PC-9 (cell line): ENCODE results near the gene TRPV5. TPM values are rescaled to one million over a fixed set of nuclear protein-coding genes. Genes with fewer than 3 reads are reported as not detected.

Source experiments
- BruUV-seq: library from RNA; stranded (reverse); fragments of 400-500 nt; replicated peaks from 2 replicates; lab custom pipeline; 2021; lab: Mats Ljungman, UMichigan
- CTCF ChIA-PET: fragments of 300-600 bp; sonication (Branson Sonifier 250); formaldehyde crosslinking; loops from one replicate; lab custom pipeline; 2022; ENCODE audit warnings: antibody characterized with exemption; lab: Charles Lee
- POLR2A ChIA-PET: fragments of 300-600 bp; sonication (Branson Sonifier 250); formaldehyde crosslinking; loops from one replicate; lab custom pipeline; 2022; ENCODE audit warnings: antibody characterized with exemption; ENCODE audit not compliant: unreplicated experiment; lab: Charles Lee
- DNase-seq, 2 experiments: peaks; one replicate each; pipeline versions ENCODE4 v3.0.0 to v3.0.0-alpha.2; 2015 to 2022; ENCODE audit warnings: mixed read lengths in 1 of 2
- H2AFZ ChIP-seq: fragments of 200-600 bp; sonication (generic); 2 replicates; pipeline ENCODE4 v1.8.1; 2017; ENCODE audit warnings: antibody characterized with exemption
- H3F3A ChIP-seq: fragments of 200-600 bp; sonication (generic); 2 replicates; pipeline ENCODE4 v1.8.1; 2017; ENCODE audit warnings: antibody characterized with exemption, mild to moderate bottlenecking, low read depth; ENCODE audit not compliant: insufficient read depth
- H3K27ac ChIP-seq: fragments of 200-600 bp; sonication (generic); 2 replicates; pipeline ENCODE4 v1.6.1; 2016; ENCODE audit warnings: mixed run types
- H3K27me3 ChIP-seq: fragments of 200-600 bp; sonication (generic); 2 replicates; pipeline ENCODE4 v1.6.1; 2016; ENCODE audit warnings: low read depth, mixed run types; ENCODE audit not compliant: insufficient read depth
- H3K36me3 ChIP-seq: fragments of 200-600 bp; sonication (generic); 2 replicates; pipeline ENCODE4 v1.6.1; 2016; ENCODE audit warnings: low read depth, mixed run types
- H3K4me1 ChIP-seq: fragments of 200-600 bp; sonication (generic); replicated peaks from 2 replicates; pipeline ENCODE4 v1.6.1; 2016; ENCODE audit warnings: mixed run types; ENCODE audit not compliant: insufficient read depth
- H3K4me2 ChIP-seq: fragments of 200-600 bp; sonication (generic); 2 replicates; pipeline ENCODE4 v1.6.1; 2017; ENCODE audit warnings: mixed run types
- H3K4me3 ChIP-seq: fragments of 200-600 bp; sonication (generic); 2 replicates; pipeline ENCODE4 v1.6.1; 2016; ENCODE audit warnings: mixed run types
- H3K79me2 ChIP-seq: fragments of 200-600 bp; sonication (generic); 2 replicates; pipeline ENCODE4 v1.6.1; 2017; ENCODE audit warnings: low read depth, mixed run types
- H3K9me2 ChIP-seq: fragments of 200-600 bp; sonication (generic); 2 replicates; pipeline ENCODE4 v1.8.1; 2017; ENCODE audit warnings: mild to moderate bottlenecking; ENCODE audit not compliant: insufficient read depth
- H3K9me3 ChIP-seq: fragments of 200-600 bp; sonication (generic); 2 replicates; pipeline ENCODE4 v1.8.1; 2016; ENCODE audit warnings: low read depth; ENCODE audit not compliant: insufficient read depth
- H4K20me1 ChIP-seq: fragments of 200-600 bp; sonication (generic); 2 replicates; pipeline ENCODE4 v1.8.1; 2017; ENCODE audit not compliant: insufficient read depth
- EZH2 ChIP-seq: fragments of 200-600 bp; sonication (generic); IDR thresholded peaks from 2 replicates; pipeline ENCODE4 v1.8.0; 2017; ENCODE audit warnings: antibody characterized with exemption, low read depth
- intact Hi-C: fragments of 100-400 bp; cut with micrococcal nuclease; formaldehyde crosslinking; loops from one replicate; pipeline ENCODE4 v1.10.0; 2022; ENCODE audit not compliant: unreplicated experiment
- total RNA-seq: library from RNA; stranded (reverse); gene quantifications from 2 replicates; pipeline ENCODE4 v1.2.3, GENCODE V29; 2021
- TF ChIP-seq, protein P1 (sequence below): fragments of 200-600 bp; sonication (generic); conservative IDR thresholded peaks from 2 replicates; pipeline ENCODE4 v1.6.1; 2017; ENCODE audit warnings: mixed run types, antibody characterized with exemption, mild to moderate bottlenecking, moderate library complexity

The TRPV5 gene
- total RNA-seq, 1 experiment from 2014 or later, result not detected

DNA sequence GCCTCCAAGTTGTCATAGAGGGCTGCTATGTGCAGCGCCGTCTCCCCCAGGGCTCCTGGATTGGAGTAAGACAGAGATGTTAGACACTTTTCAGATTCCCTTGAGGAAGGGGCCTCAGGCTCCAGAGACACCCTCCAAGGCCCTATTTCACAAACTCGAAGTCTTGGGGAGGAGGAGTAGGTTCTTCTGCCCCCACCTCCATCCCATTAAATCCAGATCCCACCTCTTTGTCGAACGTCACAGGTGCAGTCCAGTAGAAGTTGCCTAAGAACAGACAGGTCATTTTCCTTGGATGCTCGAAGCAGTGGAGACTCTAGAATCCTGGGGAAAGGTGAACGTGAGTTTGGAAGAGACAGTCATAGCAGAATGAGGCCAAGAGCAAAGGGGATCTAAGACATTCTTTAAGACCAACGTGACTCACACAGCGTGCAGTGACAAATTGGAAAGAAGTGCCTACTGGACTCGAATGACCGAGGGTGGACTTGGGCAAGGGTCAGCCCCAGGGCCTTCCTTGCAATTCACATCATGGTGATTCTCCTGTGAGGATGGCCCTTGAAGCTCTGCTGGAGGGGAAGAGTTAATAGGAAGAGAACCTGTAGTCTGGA lies 3.3 kb downstream of the TRPV5 start:
- Histone ChIP-seq H3K4me3 (no peak overlapping the region), H3F3A (no peaks in the 10 kb centered on the region), H3K79me2 (no peaks in the 10 kb centered on the region), H3K9me3 (no peaks in the 10 kb centered on the region), H3K27ac (no peak overlapping the region), H3K4me1 (no peaks in the 10 kb centered on the region), H3K9me2 (no peaks in the 10 kb centered on the region), H4K20me1 (no peaks in the 10 kb centered on the region), H3K27me3 (no peaks in the 10 kb centered on the region), H3K4me2 (0 out of 2 replicates have a peak overlapping the region, but pooled peaks have one; percentile 18), H2AFZ (no peak overlapping the region), H3K36me3 (no peaks in the 10 kb centered on the region)
- no peak for DNase-seq
- TF ChIP-seq EZH2, result no peak
- TF ChIP-seq, protein P1, sequence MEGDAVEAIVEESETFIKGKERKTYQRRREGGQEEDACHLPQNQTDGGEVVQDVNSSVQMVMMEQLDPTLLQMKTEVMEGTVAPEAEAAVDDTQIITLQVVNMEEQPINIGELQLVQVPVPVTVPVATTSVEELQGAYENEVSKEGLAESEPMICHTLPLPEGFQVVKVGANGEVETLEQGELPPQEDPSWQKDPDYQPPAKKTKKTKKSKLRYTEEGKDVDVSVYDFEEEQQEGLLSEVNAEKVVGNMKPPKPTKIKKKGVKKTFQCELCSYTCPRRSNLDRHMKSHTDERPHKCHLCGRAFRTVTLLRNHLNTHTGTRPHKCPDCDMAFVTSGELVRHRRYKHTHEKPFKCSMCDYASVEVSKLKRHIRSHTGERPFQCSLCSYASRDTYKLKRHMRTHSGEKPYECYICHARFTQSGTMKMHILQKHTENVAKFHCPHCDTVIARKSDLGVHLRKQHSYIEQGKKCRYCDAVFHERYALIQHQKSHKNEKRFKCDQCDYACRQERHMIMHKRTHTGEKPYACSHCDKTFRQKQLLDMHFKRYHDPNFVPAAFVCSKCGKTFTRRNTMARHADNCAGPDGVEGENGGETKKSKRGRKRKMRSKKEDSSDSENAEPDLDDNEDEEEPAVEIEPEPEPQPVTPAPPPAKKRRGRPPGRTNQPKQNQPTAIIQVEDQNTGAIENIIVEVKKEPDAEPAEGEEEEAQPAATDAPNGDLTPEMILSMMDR, result no peak
- intact Hi-C loops, result no loop called here
- CTCF ChIA-PET, result no interaction called here
- BruUV-seq, result no TSS peak
- POLR2A ChIA-PET, result no interaction called here

DNA sequence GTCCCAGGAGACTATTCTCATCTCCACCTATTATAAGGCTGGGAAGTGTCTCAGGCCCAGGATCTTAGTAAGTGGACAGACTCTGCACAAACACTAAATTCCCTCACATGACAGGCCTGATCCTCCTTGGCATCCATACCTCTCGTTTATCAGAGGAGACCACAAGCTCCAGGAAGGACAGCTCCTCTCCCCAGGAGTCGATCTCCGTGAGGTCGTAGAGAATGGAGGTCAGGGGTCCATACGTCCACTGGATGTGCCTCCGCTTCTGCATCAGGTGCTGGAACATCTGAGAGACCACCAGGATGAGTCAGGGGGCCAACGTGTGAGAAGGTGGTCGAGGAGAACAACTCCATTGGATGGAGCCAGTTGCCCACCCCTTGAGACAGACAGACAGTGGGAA lies 5.6 kb downstream of the TRPV5 start:
- ChIA-PET POLR2A (interaction anchor here (0.6 kb wide), 1 partner anchor 285 kb away, joined by 3 read pairs; no protein-coding TSS in a partner anchor), CTCF (no interaction called here)
- H3F3A ChIP-seq, result no peaks in the 10 kb centered on the region
- no peaks in the 10 kb centered on the region for H3K27me3 ChIP-seq
- no peak overlapping the region for H3K27ac ChIP-seq
- TF ChIP-seq EZH2, result no peak
- TF ChIP-seq, protein P1, result no peak
- H3K4me2 ChIP-seq, result no peak overlapping the region
- DNase-seq, result no peak
- H3K4me1 ChIP-seq, result no peaks in the 10 kb centered on the region
- H3K9me3 ChIP-seq, result no peaks in the 10 kb centered on the region
- no peak overlapping the region for H3K4me3 ChIP-seq
- intact Hi-C loops, result no loop called here
- no peaks in the 10 kb centered on the region for H3K36me3 ChIP-seq
- H4K20me1 ChIP-seq, result no peaks in the 10 kb centered on the region
- no peaks in the 10 kb centered on the region for H3K79me2 ChIP-seq
- no peaks in the 10 kb centered on the region for H3K9me2 ChIP-seq
- no TSS peak for BruUV-seq
- no peak overlapping the region for H2AFZ ChIP-seq

DNA sequence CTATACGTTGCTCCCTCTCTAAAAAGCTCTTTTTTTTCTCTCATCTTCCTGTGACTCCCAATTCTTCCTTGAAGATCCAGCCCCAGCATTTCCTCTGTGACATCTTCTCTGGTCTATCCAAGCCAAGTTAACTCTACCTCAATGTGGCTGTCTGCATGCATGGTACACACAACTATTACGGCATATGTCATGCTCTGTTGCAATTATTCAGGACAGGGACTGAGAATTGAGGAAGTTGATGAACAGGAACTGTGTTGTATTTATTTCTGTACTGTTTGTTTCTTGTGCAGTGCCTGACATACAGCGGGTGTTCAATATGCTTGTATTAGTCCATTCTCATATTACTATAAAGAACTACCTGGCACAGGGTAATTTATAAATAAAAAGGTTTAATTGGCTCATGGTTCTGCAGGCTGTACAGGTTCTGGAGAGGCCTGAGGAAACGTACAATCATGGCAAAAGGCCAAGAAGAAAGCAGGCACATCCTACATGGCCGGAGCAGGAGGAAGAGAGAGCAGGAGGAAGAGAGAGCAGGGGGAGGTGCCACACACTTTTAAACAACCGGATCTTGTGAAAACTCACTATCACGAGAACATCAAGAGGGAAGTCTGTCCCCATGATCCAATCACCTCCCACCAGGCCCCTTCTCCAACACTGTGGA lies 6.3 kb downstream of the TRPV5 start:
- no peak for DNase-seq
- Histone ChIP-seq H3K4me1 (no peaks in the 10 kb centered on the region), H3K27ac (no peak overlapping the region), H3K9me3 (no peaks in the 10 kb centered on the region), H3K4me3 (no peak overlapping the region), H3K27me3 (no peaks in the 10 kb centered on the region), H3K79me2 (no peaks in the 10 kb centered on the region), H3K9me2 (no peaks in the 10 kb centered on the region), H4K20me1 (no peaks in the 10 kb centered on the region), H3F3A (no peaks in the 10 kb centered on the region), H3K36me3 (no peaks in the 10 kb centered on the region), H2AFZ (no peak overlapping the region), H3K4me2 (no peak overlapping the region)
- BruUV-seq, result no TSS peak
- CTCF ChIA-PET, result interaction anchor here (0.6 kb wide), 1 partner anchor 950 kb away, joined by 3 read pairs; no protein-coding TSS in a partner anchor
- intact Hi-C loops, result no loop called here
- TF ChIP-seq, protein P1, result no peak
- no peak for TF ChIP-seq EZH2
- POLR2A ChIA-PET, result no interaction called here
